Activated CD4-positive, alpha-beta T cell treated with anti-CD3 and anti-CD28 coated beads, Interleukin-2, amount 10 ng/mL, durations not matched to agents 7 days and 5 days (primary cell): Measurements from ENCODE around the gene SLC9A5. TPM values are rescaled to one million over a fixed set of nuclear protein-coding genes. Genes with fewer than 3 reads are reported as not detected.
A peak's percentile ranks its signal among the peaks of the same experiment; 100 is the strongest.

Source experiments
- CTCF ChIA-PET: fragments of 350-600 bp; sonication (Branson Sonifier 250); formaldehyde crosslinking; loops from one replicate; lab custom pipeline; 2021; ENCODE audit warnings: antibody characterized with exemption; lab: Charles Lee
- POLR2A ChIA-PET: fragments of 350-600 bp; sonication (Branson Sonifier 250); formaldehyde crosslinking; loops from one replicate; lab custom pipeline; 2021; ENCODE audit warnings: antibody characterized with exemption; lab: Charles Lee
- DNase-seq: peaks from one replicate; pipeline ENCODE4 v3.0.0-alpha.2; 2020
- H3K27ac Mint-ChIP-seq: one replicate; pipeline ENCODE4 v1.8.0; 2021; ENCODE audit warnings: mild to moderate bottlenecking, moderate library complexity, mixed read lengths
- H3K27me3 Mint-ChIP-seq: one replicate; pipeline ENCODE4 v1.8.0; 2021; ENCODE audit warnings: mixed read lengths
- H3K36me3 Mint-ChIP-seq: one replicate; pipeline ENCODE4 v1.8.0; 2021; ENCODE audit warnings: low read depth, mixed read lengths
- H3K4me1 Mint-ChIP-seq: one replicate; pipeline ENCODE4 v1.8.0; 2021; ENCODE audit warnings: mixed read lengths
- H3K4me3 Mint-ChIP-seq: one replicate; pipeline ENCODE4 v1.8.0; 2021; ENCODE audit warnings: mild to moderate bottlenecking, moderate library complexity, mixed read lengths
- H3K9me3 Mint-ChIP-seq: one replicate; pipeline ENCODE4 v1.8.0; 2021; ENCODE audit warnings: mixed read lengths
- total RNA-seq, 2 experiments: library from RNA; stranded (reverse); gene quantifications; one replicate each; pipeline ENCODE4 v1.2.3, GENCODE V29; 2021

SLC9A5 gene
- total RNA-seq, 2 experiments from 2014 or later = 1.5 to 2.0 TPM

DNA sequence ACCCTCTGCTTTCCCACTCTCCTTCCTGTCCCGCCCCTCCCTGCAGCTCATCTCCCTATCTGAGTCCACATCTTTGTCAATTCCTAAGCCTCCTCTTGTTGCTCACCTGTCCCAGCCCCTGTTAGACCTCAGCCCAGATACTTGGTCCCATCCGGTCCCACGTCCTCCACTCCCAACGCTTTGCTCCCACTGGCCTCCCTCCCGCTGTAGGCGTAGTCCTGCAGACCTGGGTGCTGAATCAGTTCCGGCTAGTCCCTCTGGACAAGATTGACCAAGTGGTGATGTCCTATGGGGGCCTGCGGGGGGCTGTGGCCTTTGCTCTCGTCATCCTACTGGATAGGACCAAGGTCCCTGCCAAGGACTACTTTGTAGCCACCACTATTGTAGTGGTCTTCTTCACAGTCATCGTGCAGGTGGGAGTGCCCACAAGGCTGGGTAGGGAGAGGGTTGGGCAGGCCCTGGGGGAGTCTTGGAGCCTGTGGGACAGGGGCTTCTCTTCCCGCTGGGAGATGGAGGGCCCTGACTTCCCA lies 8.0 kb downstream of the SLC9A5 start:
- CTCF ChIA-PET = interaction anchor here (0.8 kb wide), 1 partner anchor 35 kb away, joined by 3 read pairs; no protein-coding TSS in a partner anchor
- DNase-seq = no peak
- no peak overlapping the region for H3K4me3 Mint-ChIP-seq
- no peaks in the 10 kb centered on the region for H3K9me3 Mint-ChIP-seq
- POLR2A ChIA-PET = no interaction called here
- no peaks in the 10 kb centered on the region for H3K4me1 Mint-ChIP-seq
- peaks cover 2% of the 10 kb centered on the region for H3K27me3 Mint-ChIP-seq
- no peaks in the 10 kb centered on the region for H3K36me3 Mint-ChIP-seq
- H3K27ac Mint-ChIP-seq = no peak overlapping the region

DNA sequence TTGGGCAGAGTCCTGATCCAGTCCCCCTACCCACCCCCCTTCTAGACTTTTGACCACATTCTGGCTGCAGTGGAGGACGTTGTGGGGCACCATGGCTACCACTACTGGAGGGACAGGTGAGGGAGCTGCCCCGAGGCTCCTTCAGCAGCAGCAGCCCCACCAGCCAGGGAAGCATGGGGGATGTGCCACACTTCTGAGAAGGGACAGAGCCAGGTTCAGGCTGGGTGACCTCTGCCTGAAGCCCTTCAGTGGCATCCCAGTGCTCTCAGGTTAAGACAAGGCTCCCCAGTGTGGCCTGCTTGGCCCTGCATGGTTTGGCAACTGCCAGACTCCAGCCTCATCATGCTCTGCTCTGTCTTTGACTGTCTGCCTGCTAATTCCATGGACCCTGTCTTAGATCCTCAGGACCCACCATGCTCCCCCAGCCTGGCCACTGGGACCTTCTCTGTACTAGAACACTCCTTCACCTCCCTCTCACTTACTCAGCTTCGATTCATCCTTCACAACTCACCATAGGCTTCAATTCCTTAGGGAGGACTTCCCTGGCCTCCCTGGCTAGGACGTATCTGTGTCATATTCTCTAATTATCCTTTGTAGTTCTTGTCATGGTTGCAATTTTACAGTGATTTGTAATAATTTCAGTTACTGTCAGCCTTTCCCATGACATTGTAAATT lies 8.8 kb downstream of the SLC9A5 start:
- Mint-ChIP-seq H3K27ac (no peak overlapping the region), H3K4me3 (no peak overlapping the region), H3K27me3 (peaks cover 2% of the 10 kb centered on the region), H3K9me3 (no peaks in the 10 kb centered on the region), H3K4me1 (no peaks in the 10 kb centered on the region), H3K36me3 (no peaks in the 10 kb centered on the region)
- CTCF ChIA-PET = interaction anchor here (3.3 kb wide), 1 partner anchor 21 kb away, joined by 10 read pairs; no protein-coding TSS in a partner anchor
- DNase-seq = no peak
- POLR2A ChIA-PET = no interaction called here

DNA sequence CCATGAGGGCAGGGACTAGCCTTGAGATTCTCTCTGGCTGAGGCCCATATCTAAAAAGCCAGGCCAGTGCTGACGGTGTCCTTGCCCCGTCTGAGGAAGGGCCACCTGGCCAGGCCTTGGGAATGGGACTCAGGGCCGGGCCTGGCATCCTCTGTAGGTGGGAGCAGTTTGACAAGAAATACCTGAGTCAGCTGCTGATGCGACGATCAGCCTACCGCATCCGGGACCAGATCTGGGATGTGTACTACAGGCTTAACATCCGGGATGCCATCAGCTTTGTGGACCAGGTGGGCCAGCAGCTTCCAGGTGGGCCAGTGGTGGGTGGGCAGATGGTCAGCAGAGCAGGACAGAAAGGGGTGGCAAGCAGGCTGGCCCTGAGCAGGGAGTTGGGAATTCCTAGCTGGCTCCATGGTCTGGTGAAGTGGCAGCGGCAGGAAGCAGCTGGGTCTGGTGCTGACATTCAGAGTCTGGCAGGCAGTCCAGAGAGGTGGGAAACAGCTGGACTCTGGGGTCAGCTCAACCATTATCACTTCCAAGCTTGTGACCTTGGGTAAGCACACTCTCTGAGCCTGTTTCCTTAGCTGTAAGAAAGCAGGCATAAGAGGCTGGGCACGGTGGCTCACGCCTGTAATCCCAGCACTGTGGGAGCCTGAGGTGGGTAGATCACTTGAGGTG lies 9.5 kb downstream of the SLC9A5 start:
- Mint-ChIP-seq H3K4me3 (no peak overlapping the region), H3K27me3 (peaks cover 5% of the 10 kb centered on the region), H3K4me1 (no peaks in the 10 kb centered on the region), H3K27ac (no peak overlapping the region), H3K36me3 (no peaks in the 10 kb centered on the region), H3K9me3 (no peaks in the 10 kb centered on the region)
- no peak for DNase-seq
- CTCF ChIA-PET = interaction anchor here (1.3 to 3.3 kb wide), 3 partner anchors 19 to 141 kb away, joined by 3 to 10 read pairs (median 3); no protein-coding TSS in a partner anchor
- POLR2A ChIA-PET = no interaction called here

DNA sequence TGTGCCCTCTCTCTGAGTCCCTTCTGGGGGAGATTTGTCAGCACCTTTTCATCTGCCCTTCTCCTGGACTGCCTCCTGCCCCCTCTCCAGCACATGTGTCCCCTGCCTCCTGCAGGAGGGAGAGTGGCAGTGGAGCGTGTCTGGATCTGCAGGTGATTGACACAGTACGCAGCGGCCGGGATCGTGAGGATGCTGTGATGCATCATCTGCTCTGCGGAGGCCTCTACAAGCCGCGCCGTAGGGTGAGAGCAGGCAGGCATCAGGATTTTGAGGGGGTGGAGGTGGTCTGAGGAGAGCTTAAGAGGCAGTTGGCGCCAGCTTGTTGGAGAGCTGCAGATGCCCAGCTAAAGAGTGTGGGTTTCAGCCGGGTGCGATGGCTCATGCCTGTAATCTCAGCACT lies 10.9 kb downstream of the SLC9A5 start:
- POLR2A ChIA-PET = no interaction called here
- H3K27ac Mint-ChIP-seq = no peak overlapping the region
- peaks cover 8% of the 10 kb centered on the region for H3K27me3 Mint-ChIP-seq
- no peak for DNase-seq
- H3K36me3 Mint-ChIP-seq = no peaks in the 10 kb centered on the region
- CTCF ChIA-PET = interaction anchor here (0.6 to 3.3 kb wide), 7 partner anchors 11 to 196 kb away, joined by 3 to 12 read pairs (median 4); partner anchors contain the start of genes FHOD1 and SLC9A5
- no peaks in the 10 kb centered on the region for H3K9me3 Mint-ChIP-seq
- no peak overlapping the region for H3K4me3 Mint-ChIP-seq
- H3K4me1 Mint-ChIP-seq = no peaks in the 10 kb centered on the region

DNA sequence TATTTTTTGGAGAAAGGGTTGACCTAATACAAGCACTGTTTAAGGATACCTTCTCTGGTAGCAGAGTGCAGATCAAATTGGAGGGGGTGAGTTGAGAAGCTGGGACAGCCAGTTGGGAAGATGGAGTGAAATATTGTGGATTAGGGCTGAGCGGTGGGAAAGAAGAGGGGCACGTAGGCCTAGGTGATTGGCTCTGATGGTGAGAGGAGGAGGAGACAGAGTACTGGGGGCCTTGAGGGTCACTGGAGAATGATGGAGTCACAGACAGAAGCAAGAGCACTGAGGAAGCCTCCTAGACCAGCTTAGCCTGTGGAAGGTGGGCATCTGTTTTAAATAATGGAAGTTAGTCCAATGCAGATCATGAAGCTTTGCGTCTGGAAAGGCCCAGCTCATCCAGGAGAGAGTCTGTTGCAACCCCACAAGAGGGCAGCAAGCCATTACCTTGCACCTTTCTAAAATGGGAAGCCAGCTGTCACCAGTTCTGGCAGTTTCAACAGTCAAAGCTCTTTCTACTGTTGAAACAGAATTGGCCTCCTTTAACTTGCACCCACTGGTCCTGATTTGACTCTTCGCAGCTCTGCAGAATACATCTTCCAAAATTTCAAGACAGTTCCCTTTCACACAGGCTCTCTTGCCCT lies 11.8 kb downstream of the SLC9A5 start:
- ChIA-PET POLR2A (interaction anchor here (0.6 kb wide), 1 partner anchor 523 kb away, joined by 7 read pairs; no protein-coding TSS in a partner anchor), CTCF (interaction anchor here (0.6 to 3.3 kb wide), 20 partner anchors 9 to 332 kb away, joined by 3 to 12 read pairs (median 4); partner anchors contain the start of genes FHOD1, SLC9A5 and ZDHHC1)
- no peaks in the 10 kb centered on the region for H3K4me1 Mint-ChIP-seq
- no peaks in the 10 kb centered on the region for H3K36me3 Mint-ChIP-seq
- H3K27me3 Mint-ChIP-seq = peaks cover 8% of the 10 kb centered on the region
- H3K27ac Mint-ChIP-seq = no peak overlapping the region
- no peaks in the 10 kb centered on the region for H3K9me3 Mint-ChIP-seq
- DNase-seq = peak; percentile 53
- H3K4me3 Mint-ChIP-seq = no peak overlapping the region

DNA sequence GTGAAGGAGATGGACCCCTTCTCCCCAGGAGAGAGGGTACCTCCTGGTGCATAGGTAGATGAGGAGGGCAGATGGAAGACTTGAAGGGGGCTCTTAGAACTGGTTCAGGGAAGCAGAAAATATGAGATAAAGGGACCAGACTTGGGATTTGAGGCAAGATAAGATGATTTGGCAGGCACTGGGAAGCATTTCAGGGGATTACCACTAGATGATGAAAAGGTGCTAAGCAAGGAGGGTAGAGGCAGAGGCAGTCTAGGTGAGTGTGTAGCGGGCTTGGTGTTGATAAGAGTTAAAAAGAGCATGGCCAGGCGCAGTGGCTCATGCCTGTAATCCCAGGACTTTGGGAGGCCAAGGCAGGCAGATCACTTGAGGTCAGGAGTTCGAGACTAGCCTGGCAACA lies 14.4 kb downstream of the SLC9A5 start:
- ChIA-PET POLR2A (no interaction called here), CTCF (interaction anchor here (1.0 to 1.2 kb wide), 2 partner anchors 64 to 167 kb away, joined by 3 to 4 read pairs; no protein-coding TSS in a partner anchor)
- Mint-ChIP-seq H3K9me3 (no peaks in the 10 kb centered on the region), H3K4me1 (no peaks in the 10 kb centered on the region), H3K4me3 (no peak overlapping the region), H3K27ac (no peak overlapping the region), H3K36me3 (no peaks in the 10 kb centered on the region), H3K27me3 (peaks cover 8% of the 10 kb centered on the region)
- DNase-seq = no peak

DNA sequence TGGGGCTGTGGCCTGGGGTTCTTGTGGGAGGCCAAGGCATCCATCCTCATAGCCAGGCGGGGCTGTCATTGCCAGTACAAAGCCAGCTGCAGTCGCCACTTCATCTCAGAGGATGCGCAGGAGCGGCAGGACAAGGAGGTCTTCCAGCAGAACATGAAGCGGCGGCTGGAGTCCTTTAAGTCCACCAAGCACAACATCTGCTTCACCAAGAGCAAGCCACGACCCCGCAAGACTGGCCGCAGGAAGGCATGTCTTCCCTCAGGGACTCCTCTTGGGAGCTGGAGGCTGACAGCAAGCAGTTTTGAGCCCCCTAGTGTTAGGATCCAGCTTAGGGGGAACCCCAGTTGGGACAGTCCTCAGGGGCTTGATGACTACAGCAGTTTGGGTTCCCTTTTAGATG lies 15.5 kb downstream of the SLC9A5 start:
- no peaks in the 10 kb centered on the region for H3K9me3 Mint-ChIP-seq

DNA sequence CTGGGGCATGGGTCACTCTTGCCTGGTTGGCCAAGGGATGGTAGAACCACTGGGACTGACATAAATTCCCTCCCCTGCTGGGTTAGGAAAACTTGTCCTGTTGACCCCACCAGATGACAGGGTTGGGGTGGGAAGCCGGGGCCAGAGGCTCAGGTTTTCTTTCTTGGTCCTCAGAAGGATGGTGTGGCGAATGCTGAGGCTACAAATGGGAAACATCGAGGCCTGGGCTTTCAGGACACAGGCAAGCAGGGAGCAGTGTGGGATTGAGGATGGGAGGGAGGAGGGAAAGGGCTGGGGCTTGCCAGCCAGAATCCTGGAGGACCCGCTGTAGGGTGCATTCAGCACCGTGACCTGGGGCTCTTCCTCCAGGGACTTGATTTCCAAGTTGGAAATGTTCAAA lies 16.1 kb downstream of the SLC9A5 start:
- Mint-ChIP-seq H3K27me3 (peaks cover 8% of the 10 kb centered on the region), H3K9me3 (no peaks in the 10 kb centered on the region), H3K36me3 (no peaks in the 10 kb centered on the region), H3K4me1 (no peaks in the 10 kb centered on the region), H3K4me3 (no peak overlapping the region), H3K27ac (no peak overlapping the region)
- POLR2A ChIA-PET = no interaction called here
- CTCF ChIA-PET = interaction anchor here (1.1 kb wide), 1 partner anchor 25 kb away, joined by 3 read pairs; no protein-coding TSS in a partner anchor
- no peak for DNase-seq

More for the DNA sequence above, 15.5 kb downstream of the SLC9A5 start:
- H3K36me3 Mint-ChIP-seq = no peaks in the 10 kb centered on the region
- no peaks in the 10 kb centered on the region for H3K4me1 Mint-ChIP-seq
- no peak for DNase-seq
- no peak overlapping the region for H3K4me3 Mint-ChIP-seq
- CTCF ChIA-PET = interaction anchor here (0.8 to 1.2 kb wide), 4 partner anchors 25 to 168 kb away, joined by 3 to 4 read pairs (median 3); no protein-coding TSS in a partner anchor
- POLR2A ChIA-PET = no interaction called here
- peaks cover 8% of the 10 kb centered on the region for H3K27me3 Mint-ChIP-seq
- H3K27ac Mint-ChIP-seq = no peak overlapping the region

DNA sequence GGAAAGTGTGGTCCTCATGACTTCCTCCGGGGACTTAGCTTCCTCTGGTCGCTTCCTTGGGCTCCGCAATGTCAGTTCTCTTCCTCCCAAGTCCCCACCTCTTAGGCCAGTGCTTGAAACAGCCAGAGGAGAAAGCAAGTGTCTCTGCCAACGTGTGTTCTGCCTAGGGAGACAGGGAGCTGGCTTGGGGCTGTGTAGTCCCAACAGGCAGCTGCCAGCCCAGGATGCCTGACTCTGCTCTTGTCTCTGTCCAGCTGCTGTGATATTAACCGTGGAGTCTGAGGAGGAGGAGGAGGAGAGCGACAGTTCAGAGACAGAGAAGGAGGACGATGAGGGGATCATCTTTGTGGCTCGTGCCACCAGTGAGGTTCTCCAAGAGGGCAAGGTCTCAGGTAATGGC lies 17.1 kb downstream of the SLC9A5 start:
- no peak for DNase-seq
- Mint-ChIP-seq H3K36me3 (no peaks in the 10 kb centered on the region), H3K27me3 (peaks cover 8% of the 10 kb centered on the region), H3K4me1 (no peaks in the 10 kb centered on the region), H3K9me3 (no peaks in the 10 kb centered on the region), H3K4me3 (no peak overlapping the region), H3K27ac (no peak overlapping the region)
- CTCF ChIA-PET = interaction anchor here (0.9 to 2.0 kb wide), 3 partner anchors 11 to 125 kb away, joined by 3 to 7 read pairs (median 4); no protein-coding TSS in a partner anchor
- POLR2A ChIA-PET = no interaction called here

DNA sequence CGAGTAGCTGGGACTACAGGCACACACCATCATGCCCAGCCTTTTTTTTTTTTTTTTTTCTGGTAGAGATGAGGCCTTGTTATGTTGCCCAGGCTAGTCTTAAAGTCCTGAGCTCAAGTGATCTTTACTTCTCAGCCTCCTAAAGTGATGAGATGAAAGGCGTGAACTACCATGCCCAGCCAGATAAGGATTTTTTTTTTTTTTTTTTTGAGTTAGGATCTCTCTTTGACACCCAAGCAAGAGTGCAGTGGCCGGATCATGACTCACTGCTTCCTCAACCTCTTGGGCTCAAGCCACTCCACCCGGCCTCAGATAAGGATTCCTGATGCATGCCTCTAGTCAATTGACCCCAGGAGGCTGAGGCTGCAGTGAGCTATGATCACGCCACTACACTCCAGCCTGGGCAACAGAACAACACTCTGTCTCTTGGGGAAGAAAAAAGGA lies 19.4 kb downstream of the SLC9A5 start:
- Mint-ChIP-seq H3K27ac (no peak overlapping the region), H3K4me1 (no peaks in the 10 kb centered on the region), H3K4me3 (no peak overlapping the region), H3K9me3 (no peaks in the 10 kb centered on the region), H3K36me3 (no peaks in the 10 kb centered on the region), H3K27me3 (peaks cover 4% of the 10 kb centered on the region)
- POLR2A ChIA-PET = no interaction called here
- no peak for DNase-seq
- CTCF ChIA-PET = interaction anchor here (0.6 to 1.5 kb wide), 4 partner anchors 10 to 254 kb away, joined by 3 to 4 read pairs (median 3); no protein-coding TSS in a partner anchor

DNA sequence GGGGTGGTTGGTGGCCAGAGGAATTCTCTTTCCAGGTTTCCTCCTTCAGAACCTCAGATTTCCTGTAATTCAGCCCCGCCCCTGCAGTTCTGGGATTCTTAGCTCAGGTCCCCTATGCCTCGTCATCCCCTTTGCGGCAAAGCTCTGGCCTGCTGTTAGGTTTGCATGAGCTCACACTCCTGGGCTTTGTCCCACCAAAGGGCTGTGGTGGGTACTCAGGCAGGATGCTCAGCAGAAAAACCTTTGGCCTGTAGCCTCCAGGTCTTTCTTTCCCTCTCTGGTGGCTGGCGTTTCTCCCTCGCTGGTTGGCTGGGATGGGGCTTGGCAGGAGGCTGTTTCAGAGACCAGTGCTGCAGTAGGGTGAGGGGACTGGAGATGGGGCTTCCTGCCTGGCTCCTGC lies 21.0 kb downstream of the SLC9A5 start:
- Mint-ChIP-seq H3K27ac (no peak overlapping the region), H3K36me3 (peaks cover 2% of the 10 kb centered on the region), H3K4me1 (no peaks in the 10 kb centered on the region), H3K9me3 (no peaks in the 10 kb centered on the region), H3K4me3 (no peak overlapping the region), H3K27me3 (no peaks in the 10 kb centered on the region)
- CTCF ChIA-PET = interaction anchor here (0.6 to 1.5 kb wide), 4 partner anchors 9 to 1898 kb away, joined by 3 to 4 read pairs (median 3); no protein-coding TSS in a partner anchor
- DNase-seq = no peak
- POLR2A ChIA-PET = no interaction called here

DNA sequence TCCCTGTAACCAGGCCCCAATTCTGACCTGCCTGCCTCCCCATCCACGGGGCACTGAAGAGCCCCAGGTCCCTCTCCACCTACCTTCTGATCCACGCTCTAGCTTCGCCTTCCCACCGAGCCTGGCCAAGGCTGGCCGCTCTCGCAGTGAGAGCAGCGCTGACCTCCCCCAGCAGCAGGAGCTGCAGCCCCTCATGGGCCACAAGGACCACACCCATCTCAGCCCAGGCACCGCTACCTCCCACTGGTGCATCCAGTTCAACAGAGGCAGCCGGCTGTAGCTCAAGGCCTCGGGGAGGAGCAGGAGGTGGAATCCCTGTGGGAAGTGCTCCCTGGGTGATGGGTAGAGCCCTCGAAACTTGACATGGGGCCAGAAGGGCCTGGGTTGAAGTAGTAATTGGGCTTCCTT lies 22.2 kb downstream of the SLC9A5 start:
- peaks cover 3% of the 10 kb centered on the region for H3K4me1 Mint-ChIP-seq
- no peak overlapping the region for H3K4me3 Mint-ChIP-seq
- peaks cover 7% of the 10 kb centered on the region for H3K36me3 Mint-ChIP-seq
- POLR2A ChIA-PET = no interaction called here
- no peaks in the 10 kb centered on the region for H3K9me3 Mint-ChIP-seq
- H3K27ac Mint-ChIP-seq = no peak overlapping the region
- CTCF ChIA-PET = interaction anchor here (0.5 to 1.5 kb wide), 4 partner anchors 10 to 243 kb away, joined by 3 to 6 read pairs (median 3); partner anchors contain the start of gene SLC9A5
- DNase-seq = no peak
- no peaks in the 10 kb centered on the region for H3K27me3 Mint-ChIP-seq
